Memory B cell (primary cell): ENCODE data around the gene SPCS2.

ENCODE experiments used
- ATAC-seq: fragments of 150-1000 bp; cut with Tn5 transposase; 2 replicates; pipeline ENCODE4 v1.10.0; 2021; ENCODE audit warnings: low read depth, mild to moderate bottlenecking, moderate library complexity
- DNase-seq, 2 donors: peaks; one replicate each; pipeline ENCODE4 v3.0.0; 2022; ENCODE audit warnings: low spot score in 2 of 2
- H3K27ac Mint-ChIP-seq: one replicate; pipeline ENCODE4 v1.8.0; 2022; ENCODE audit warnings: mild to moderate bottlenecking, moderate library complexity, mixed read lengths
- H3K27me3 Mint-ChIP-seq: one replicate; pipeline ENCODE4 v1.8.0; 2022; ENCODE audit warnings: mixed read lengths
- H3K36me3 Mint-ChIP-seq: one replicate; pipeline ENCODE4 v1.8.0; 2022; ENCODE audit warnings: mild to moderate bottlenecking, mixed read lengths
- H3K4me1 Mint-ChIP-seq: one replicate; pipeline ENCODE4 v1.8.0; 2022; ENCODE audit warnings: mixed read lengths
- H3K4me3 Mint-ChIP-seq: one replicate; pipeline ENCODE4 v1.8.0; 2022; ENCODE audit warnings: mild to moderate bottlenecking, moderate library complexity, mixed read lengths
- H3K9me3 Mint-ChIP-seq: one replicate; pipeline ENCODE4 v1.8.0; 2022; ENCODE audit warnings: mixed read lengths

SPCS2 gene

DNA sequence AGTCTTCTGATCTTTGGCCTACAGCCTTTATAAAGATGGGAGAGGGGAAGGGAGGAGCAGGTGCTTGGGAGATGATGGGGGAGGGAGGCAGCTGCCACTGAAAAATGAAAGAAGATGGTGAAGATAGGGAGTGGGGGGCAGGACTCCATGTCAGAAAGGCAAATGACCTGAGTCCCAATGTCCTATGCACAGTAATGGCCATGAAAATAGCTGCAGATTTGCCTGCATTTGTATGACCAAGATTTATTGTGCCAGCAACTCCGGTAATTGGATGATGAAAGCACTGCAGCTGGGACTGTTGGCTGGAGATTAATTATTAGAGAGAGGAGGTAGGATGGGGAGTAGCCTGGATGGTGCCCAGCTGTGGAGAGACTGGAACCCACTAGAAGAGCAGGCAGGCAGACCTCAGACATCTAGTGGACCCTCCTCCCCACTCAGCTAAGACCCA is 75.7 kb downstream of the SPCS2 start:
- no peaks in the 10 kb centered on the region for H3K9me3 Mint-ChIP-seq
- no peak for ATAC-seq

DNA sequence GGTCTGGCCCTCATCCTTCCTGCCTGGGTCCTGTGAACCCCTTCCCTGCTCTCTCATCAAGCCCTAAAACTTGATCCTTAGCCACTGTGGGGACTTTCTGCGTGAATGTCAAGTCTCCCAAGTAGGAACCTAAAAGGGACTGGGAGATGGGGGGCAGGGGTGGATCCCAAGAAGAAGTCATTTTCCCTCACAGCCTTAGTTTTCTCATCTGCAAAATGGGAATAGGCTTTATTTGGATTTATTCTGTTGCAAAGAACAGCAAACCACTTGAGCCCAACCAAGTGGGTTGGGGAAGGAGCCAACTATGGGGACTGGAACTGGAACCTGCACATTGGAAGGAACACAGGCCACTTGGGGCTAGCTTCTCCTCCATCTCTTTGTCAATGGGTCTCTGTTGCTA is 76.5 kb downstream of the SPCS2 start:
- DNase-seq (no peak), ATAC-seq (no peak)
- H3K27me3 Mint-ChIP-seq = no peaks in the 10 kb centered on the region
- H3K36me3 Mint-ChIP-seq = peaks cover 1% of the 10 kb centered on the region
- no peak overlapping the region for H3K27ac Mint-ChIP-seq
- no peaks in the 10 kb centered on the region for H3K9me3 Mint-ChIP-seq
- H3K4me3 Mint-ChIP-seq = no peak overlapping the region
- no peaks in the 10 kb centered on the region for H3K4me1 Mint-ChIP-seq

More for the DNA sequence above, 75.7 kb downstream of the SPCS2 start:
- Mint-ChIP-seq H3K4me1 (no peaks in the 10 kb centered on the region), H3K4me3 (no peak overlapping the region), H3K36me3 (peaks cover 3% of the 10 kb centered on the region), H3K27me3 (no peaks in the 10 kb centered on the region), H3K27ac (no peak overlapping the region)
- no peak for DNase-seq

DNA sequence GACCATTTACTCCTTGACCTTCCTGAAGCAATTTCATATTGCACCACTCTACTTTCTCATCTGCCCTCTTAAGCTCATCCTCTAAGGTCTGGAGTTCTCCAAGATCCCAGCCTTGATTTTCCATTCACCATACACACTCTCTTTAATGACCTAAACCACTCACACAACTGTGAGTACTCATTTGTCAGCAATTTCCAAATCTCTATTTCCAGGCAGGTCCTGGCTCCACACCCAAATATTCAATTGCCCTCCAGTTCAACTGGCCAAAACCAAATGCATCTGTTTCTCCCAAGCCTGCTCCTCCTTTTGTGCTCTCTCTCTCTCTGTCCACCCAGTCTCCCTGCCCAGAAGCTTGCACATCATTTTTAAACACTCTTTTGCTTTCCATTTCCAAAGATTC is 79.3 kb downstream of the SPCS2 start:
- Mint-ChIP-seq H3K27me3 (no peaks in the 10 kb centered on the region), H3K27ac (no peak overlapping the region), H3K4me1 (no peaks in the 10 kb centered on the region), H3K9me3 (no peaks in the 10 kb centered on the region), H3K4me3 (no peak overlapping the region), H3K36me3 (peaks cover 1% of the 10 kb centered on the region)
- DNase-seq = no peak
- ATAC-seq = no peak
